Colonic mucosa (tissue), 4 donors: ENCODE results near the gene PSG6. TPM values are rescaled to one million over a fixed set of nuclear protein-coding genes. Genes with fewer than 3 reads are reported as not detected.
"Not testable (repeated sequence)": the region's sequence is repeated elsewhere in the genome, so short reads cannot be mapped to it uniquely, and the experiment has no call there.

Experiments
- DNase-seq: peaks from one replicate; pipeline ENCODE4 v3.0.0-alpha.2; 2020
- H3K27ac ChIP-seq: fragments of 200-600 bp; one replicate; pipeline ENCODE4 v1.8.0; 2021
- H3K27me3 ChIP-seq: fragments of 200-600 bp; one replicate; pipeline ENCODE4 v1.8.0; 2021
- H3K36me3 ChIP-seq: fragments of 200-600 bp; one replicate; pipeline ENCODE4 v1.8.0; 2021
- H3K4me1 ChIP-seq: fragments of 200-600 bp; one replicate; pipeline ENCODE4 v1.8.0; 2021; ENCODE audit warnings: mild to moderate bottlenecking
- H3K4me3 ChIP-seq: fragments of 200-600 bp; one replicate; pipeline ENCODE4 v1.8.0; 2021
- H3K9ac ChIP-seq, 2 donors: one replicate each; pipeline ENCODE4 v1.7.0; 2013; ENCODE audit warnings: control low read depth in 2 of 2, low read depth in 2 of 2, low read length in 2 of 2
- H3K9me3 ChIP-seq: fragments of 200-600 bp; one replicate; pipeline ENCODE4 v1.8.0; 2021
- intact Hi-C: fragments of 100-400 bp; cut with DNase I; formaldehyde crosslinking; loops from one replicate; pipeline ENCODE4 v1.14.1; 2022
- total RNA-seq, 2 donors: library from RNA; stranded (reverse); fragmentation: NEBNext Ultra II Directional in 1 of 2; extraction: Animal tissue kit (Norgen Biotek cat#: 25700) in 1 of 2; gene quantifications; one replicate each; pipeline ENCODE4 v1.2.1, GENCODE V29; 2021
- donor health status: healthy.
- donor health status: DM: no; HTN: no; CAD: no.
- donor health status: DM: no; HTN: no; CAD: no.

PSG6 gene
- total RNA-seq, 2 donors from 2014 or later = not detected

- H3K4me1 ChIP-seq, intact Hi-C loops, H3K36me3 ChIP-seq, H3K27me3 ChIP-seq, DNase-seq, H3K9me3 ChIP-seq, H3K4me3 ChIP-seq, H3K9ac ChIP-seq, H3K27ac ChIP-seq: not testable (repeated sequence)
Observed at GRCh38 chr19:42852821-42853220, 64.9 kb downstream of the PSG6 start.

Other genes starting within 250 kb of the PSG6 start
- not detected for gene PSG3, start 177.4 kb downstream of the PSG6 start, total RNA-seq
- gene PSG8, start 152.2 kb downstream of the PSG6 start, total RNA-seq = not detected
- gene PSG1, start 38.2 kb downstream of the PSG6 start, total RNA-seq = not detected
- not detected for gene PSG7, start 19.3 kb upstream of the PSG6 start, total RNA-seq
- gene PSG11, start 108.6 kb upstream of the PSG6 start, total RNA-seq = not detected
- not detected for gene PSG2, start 164.8 kb upstream of the PSG6 start, total RNA-seq